SU-DHL-6 (cell line): Measurements from ENCODE around the gene ATF3.

Experiments
- H2AFZ ChIP-seq: fragments of 200-600 bp; sonication (generic); 2 replicates; pipeline ENCODE4 v1.6.1; 2014; ENCODE audit warnings: low read depth, mild to moderate bottlenecking, moderate library complexity, mixed read lengths, antibody characterized with exemption, low read length; ENCODE audit not compliant: severe bottlenecking
- H3F3A ChIP-seq: fragments of 200-600 bp; shearing (Covaris generic); 2 replicates; pipeline ENCODE4 v1.6.0; 2016; ENCODE audit warnings: antibody characterized with exemption, mild to moderate bottlenecking; ENCODE audit not compliant: insufficient read depth
- H3K27ac ChIP-seq: fragments of 200-600 bp; sonication (generic); 2 replicates; pipeline ENCODE4 v1.5.1; 2016; ENCODE audit warnings: low read depth, mild to moderate bottlenecking, low read length, moderate library complexity, mixed read lengths
- H3K27me3 ChIP-seq: fragments of 200-600 bp; sonication (generic), shearing (Covaris generic); 2 replicates; pipeline ENCODE4 v1.6.0; 2014; ENCODE audit warnings: mild to moderate bottlenecking, low read length
- H3K36me3 ChIP-seq: fragments of 200-600 bp; sonication (generic); 2 replicates; pipeline ENCODE4 v1.6.1; 2014; ENCODE audit warnings: mild to moderate bottlenecking, low read length, mixed read lengths
- H3K4me2 ChIP-seq: fragments of 300-600, 200-600 bp; shearing (Covaris generic), sonication (generic); 2 replicates; pipeline ENCODE4 v1.6.0; 2014; ENCODE audit warnings: low read length, low read depth, mild to moderate bottlenecking; ENCODE audit not compliant: poor library complexity, severe bottlenecking
- H3K4me3 ChIP-seq: fragments of 200-600 bp; sonication (generic); 2 replicates; pipeline ENCODE4 v1.5.1; 2014; ENCODE audit warnings: antibody characterized with exemption, low read length, mild to moderate bottlenecking, mixed read lengths; ENCODE audit not compliant: insufficient read depth, poor library complexity, severe bottlenecking
- H3K79me2 ChIP-seq: fragments of 200-600 bp; sonication (generic); 2 replicates; pipeline ENCODE4 v1.6.1; 2014; ENCODE audit warnings: mild to moderate bottlenecking, low read length, moderate library complexity; ENCODE audit not compliant: insufficient read depth
- H3K9ac ChIP-seq: fragments of 200-600 bp; sonication (generic); 2 replicates; pipeline ENCODE4 v1.7.0; 2014; ENCODE audit warnings: mild to moderate bottlenecking, low read length
- H3K9me2 ChIP-seq: fragments of 200-600 bp; sonication (generic); replicated peaks from 2 replicates; pipeline ENCODE4 v1.6.1; 2014; ENCODE audit warnings: low read length; ENCODE audit not compliant: insufficient read depth
- H3K9me3 ChIP-seq: fragments of 200-600 bp; sonication (generic); 2 replicates; pipeline ENCODE4 v1.6.1; 2014; ENCODE audit warnings: low read length, mixed read lengths; ENCODE audit not compliant: insufficient read depth
- H4K20me1 ChIP-seq: fragments of 200-600 bp; sonication (generic); 2 replicates; pipeline ENCODE4 v1.6.1; 2014; ENCODE audit warnings: low read depth, mild to moderate bottlenecking, antibody characterized with exemption, low read length, moderate library complexity, mixed read lengths
- CTCF ChIP-seq: fragments of 200-600 bp; sonication (generic); IDR thresholded peaks from one replicate; pipeline ENCODE4 v1.5.1; 2017; ENCODE audit warnings: antibody characterized with exemption, mild to moderate bottlenecking, low read length, moderate library complexity; ENCODE audit not compliant: insufficient read depth, poor library complexity, severe bottlenecking
- EZH2phosphoT487 ChIP-seq: fragments of 200-600 bp; sonication (generic), shearing (Covaris generic); conservative IDR thresholded peaks from 2 replicates; pipeline ENCODE4 v1.6.1; 2018; ENCODE audit warnings: mild to moderate bottlenecking, antibody characterized with exemption, low read length, moderate library complexity, mixed read lengths

The ATF3 gene

DNA sequence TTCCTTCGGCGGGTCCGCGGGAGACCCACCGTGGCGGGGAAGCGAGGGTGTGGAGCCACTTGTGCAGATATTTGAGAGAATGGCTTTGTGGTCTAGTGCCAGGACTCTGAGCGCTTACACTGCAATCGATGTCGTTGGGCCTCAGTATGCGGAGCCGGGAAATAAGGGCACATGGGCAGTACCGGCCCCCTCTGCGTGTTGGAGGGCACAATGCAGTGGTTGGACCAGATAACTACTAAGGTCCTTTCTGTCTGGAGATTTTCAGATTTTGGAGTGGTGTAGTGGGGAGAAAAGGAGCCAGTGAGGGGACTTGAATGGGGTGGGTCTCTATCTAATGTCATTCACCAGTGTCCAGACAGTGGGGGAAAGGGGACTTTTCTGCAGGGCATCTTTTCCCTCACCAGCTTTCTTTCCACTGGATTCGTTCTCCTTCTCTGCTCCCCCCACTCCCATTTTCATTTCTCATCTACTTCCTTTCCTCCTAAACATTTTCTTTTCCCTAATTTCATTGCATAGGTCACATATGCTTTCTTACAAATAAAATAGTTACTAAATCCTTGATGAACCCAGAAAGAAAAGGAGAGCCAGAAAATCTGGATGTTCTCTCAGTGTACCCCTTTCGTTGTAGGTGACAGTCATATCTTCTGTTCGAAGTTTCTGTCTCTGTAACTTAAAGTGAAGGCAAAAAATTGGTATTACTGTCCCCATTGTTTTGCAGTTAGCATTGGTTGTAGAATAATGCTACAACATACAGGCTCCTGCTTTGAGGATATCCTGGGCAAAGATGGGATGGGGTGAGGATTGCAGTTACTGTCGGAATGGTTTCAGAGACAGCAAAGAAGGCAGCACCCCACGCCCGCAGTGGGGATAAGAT is 1.4 kb downstream of the ATF3 start:
- Histone ChIP-seq H3K9ac (no peak overlapping the region), H3K79me2 (no peaks in the 10 kb centered on the region), H3K27me3 (no peaks in the 10 kb centered on the region; the same call in 1 of the 2 replicates), H4K20me1 (no peaks in the 10 kb centered on the region), H3K36me3 (no peaks in the 10 kb centered on the region), H3K4me3 (no peak overlapping the region), H3K9me3 (no peaks in the 10 kb centered on the region), H3K9me2 (no peaks in the 10 kb centered on the region), H3K4me2 (peak overlapping the region; percentile 88), H3F3A (no peaks in the 10 kb centered on the region), H2AFZ (no peak overlapping the region), H3K27ac (no peak overlapping the region)
- TF ChIP-seq EZH2phosphoT487 (no peak), CTCF (no peak)

GRCh38 chr1:212610575-212610967 is 2.0 kb downstream of the ATF3 start:
- Histone ChIP-seq H3K79me2 (no peaks in the 10 kb centered on the region), H3K9me3 (no peaks in the 10 kb centered on the region), H3K27me3 (no peaks in the 10 kb centered on the region; the same call in 1 of the 2 replicates), H3K4me2 (no peak overlapping the region), H2AFZ (no peak overlapping the region), H3K27ac (no peak overlapping the region), H3K9me2 (no peaks in the 10 kb centered on the region), H3K9ac (no peak overlapping the region), H3K4me3 (no peak overlapping the region), H4K20me1 (no peaks in the 10 kb centered on the region), H3K36me3 (no peaks in the 10 kb centered on the region), H3F3A (no peaks in the 10 kb centered on the region)
- TF ChIP-seq EZH2phosphoT487 (no peak), CTCF (no peak)

- Histone ChIP-seq H2AFZ (no peak overlapping the region), H3K27me3 (no peaks in the 10 kb centered on the region; the same call in 1 of the 2 replicates), H3K9me3 (no peaks in the 10 kb centered on the region), H4K20me1 (no peaks in the 10 kb centered on the region), H3K9me2 (no peaks in the 10 kb centered on the region), H3K36me3 (no peaks in the 10 kb centered on the region), H3K27ac (no peak overlapping the region), H3K79me2 (no peaks in the 10 kb centered on the region), H3K9ac (no peak overlapping the region), H3K4me3 (no peak overlapping the region), H3F3A (no peaks in the 10 kb centered on the region), H3K4me2 (no peak overlapping the region)
- TF ChIP-seq EZH2phosphoT487 = no peak
- no peak for TF ChIP-seq CTCF
Observed at GRCh38 chr1:212611000-212611948, 2.7 kb downstream of the ATF3 start.
